ENCODE results near the gene TPSAB1.
"Not testable (repeated sequence)": the region's sequence is repeated elsewhere in the genome, so short reads cannot be mapped to it uniquely, and the experiment has no call there.

Gene TPSAB1

DNA sequence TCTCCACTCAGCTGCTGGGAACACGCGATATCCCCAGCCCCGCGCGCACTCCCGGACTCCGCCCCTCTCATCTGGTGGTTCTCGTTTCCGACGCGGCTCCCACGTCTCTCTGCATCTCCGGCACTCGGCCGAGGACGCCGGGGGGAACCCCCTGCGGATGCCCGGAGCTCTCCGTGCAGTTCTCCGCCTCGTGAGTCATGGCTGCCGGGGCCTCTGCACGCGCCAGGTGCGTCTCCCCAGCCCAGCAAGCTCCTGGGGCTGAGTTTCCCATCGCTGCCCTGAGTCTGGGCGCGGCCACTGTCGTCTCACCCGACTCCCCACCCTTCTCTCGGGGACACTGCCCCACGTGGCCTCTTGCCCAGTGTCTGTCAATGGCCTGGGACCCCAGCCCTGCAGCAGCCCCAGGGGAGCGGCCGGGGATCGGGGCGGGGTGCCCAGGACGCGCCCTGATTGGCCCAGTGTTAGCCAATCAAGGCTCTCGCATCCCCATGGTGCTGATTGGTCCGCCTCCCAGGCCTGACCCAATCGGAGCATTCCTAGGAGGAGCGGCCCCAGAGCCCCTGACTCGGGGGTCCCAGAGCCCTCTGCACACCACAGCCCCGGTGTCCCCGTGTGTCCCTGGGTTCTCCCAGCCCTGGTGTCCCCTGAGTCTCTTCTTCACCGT, 13.3 kb downstream of the TPSAB1 start:
- DNase-seq, result not testable (repeated sequence)

DNA sequence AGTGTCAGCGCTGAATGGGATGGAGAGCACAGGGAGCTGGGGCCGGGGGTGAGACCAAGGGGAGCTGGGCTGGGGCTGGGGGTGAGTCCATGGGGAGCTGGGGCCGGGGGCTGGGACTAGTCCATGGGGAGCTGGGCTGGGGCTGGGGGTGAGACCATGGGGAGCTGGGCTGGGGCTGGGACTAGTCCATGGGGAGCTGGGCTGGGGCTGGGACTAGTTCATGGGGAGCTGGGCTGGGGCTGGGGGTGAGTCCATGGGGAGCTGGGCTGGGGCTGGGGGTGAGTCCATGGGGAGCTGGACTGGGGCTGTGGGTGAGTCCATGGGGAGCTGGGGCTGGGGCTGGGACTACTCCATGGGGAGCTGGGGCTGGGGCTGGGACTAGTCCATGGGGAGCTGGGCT, 14.3 kb downstream of the TPSAB1 start:
- DNase-seq, result not testable (repeated sequence)

DNA sequence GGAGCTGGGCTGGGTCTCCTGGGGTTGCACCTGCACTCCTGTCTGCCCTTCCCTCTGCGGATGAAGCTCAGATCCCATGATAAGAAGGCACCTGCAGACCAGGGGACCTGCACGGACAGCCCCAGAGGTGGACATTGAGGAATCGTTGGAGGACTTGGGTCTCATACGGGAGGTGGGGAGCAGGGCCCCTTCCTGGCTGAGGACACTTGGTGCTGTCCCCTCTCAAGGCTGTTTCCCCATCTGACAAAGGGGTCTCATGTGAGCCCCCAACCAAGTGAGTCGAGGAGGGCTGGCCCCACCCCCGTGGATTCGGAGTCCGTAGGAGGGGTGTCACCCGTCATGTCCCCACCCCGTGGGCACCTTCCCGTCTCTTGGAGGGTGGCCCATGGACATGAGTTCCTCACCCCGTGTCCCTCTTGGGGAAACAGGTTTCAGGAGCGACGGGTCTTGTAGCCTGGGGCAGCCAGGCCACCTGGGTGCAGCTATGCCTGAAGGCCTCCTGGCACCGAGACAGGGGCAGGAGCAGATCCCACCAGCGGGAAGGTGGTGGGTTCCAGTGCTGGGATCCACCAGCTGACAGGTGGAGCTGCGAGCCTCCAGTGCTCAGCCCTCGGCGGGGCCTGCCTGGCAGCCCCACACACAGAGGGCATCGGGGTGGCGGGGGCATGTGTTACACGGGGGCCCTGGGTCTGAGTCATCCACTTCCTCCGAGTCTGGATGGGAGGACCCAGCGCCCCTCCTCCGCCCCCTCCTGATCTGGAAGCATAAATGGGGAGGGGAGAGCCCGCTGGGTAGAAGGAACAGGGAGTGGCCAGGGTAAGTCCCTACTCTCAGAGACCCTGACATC, 15.0 kb downstream of the TPSAB1 start, which contains the start of gene TPSD1:
Gene TPSD1, plus strand, starts transcription at position 794 of the 847 bp plus-strand sequence. CDS start 212 bp downstream, outside the sequence.
- DNase-seq, result not testable (repeated sequence)

DNA sequence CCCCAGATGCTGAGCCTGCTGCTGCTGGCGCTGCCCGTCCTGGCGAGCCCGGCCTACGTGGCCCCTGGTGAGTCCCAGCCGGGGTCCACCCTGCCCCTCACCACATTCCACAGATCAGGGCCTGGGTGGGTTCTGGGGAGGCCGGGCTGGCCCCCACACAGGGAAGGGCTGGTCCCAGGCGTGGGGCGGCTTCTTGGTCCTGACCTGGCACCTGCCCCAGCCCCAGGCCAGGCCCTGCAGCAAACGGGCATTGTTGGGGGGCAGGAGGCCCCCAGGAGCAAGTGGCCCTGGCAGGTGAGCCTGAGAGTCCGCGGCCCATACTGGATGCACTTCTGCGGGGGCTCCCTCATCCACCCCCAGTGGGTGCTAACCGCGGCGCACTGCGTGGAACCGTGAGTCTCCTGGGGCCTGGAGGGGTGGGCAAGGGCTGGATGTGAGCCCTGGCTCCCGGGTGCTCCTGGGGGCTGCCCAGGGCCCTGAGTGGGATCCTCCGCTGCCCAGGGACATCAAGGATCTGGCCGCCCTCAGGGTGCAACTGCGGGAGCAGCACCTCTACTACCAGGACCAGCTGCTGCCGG, 15.9 kb downstream of the TPSAB1 start:
- DNase-seq, result not testable (repeated sequence)

DNA sequence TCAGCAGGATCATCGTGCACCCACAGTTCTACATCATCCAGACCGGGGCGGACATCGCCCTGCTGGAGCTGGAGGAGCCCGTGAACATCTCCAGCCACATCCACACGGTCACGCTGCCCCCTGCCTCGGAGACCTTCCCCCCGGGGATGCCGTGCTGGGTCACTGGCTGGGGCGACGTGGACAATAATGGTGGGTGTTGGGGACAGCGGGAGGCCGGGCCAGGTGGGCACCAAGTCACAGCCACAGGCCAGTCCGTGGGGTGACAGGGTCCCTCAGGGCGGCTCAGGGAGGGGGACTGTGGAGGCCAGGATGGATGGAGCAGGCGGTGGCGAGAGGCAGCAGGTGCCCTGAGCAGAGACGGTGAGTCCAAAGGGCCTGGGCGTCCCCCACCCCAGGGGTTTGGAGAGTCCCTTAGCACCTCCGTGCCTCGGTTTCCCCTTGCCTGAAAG, 16.4 kb downstream of the TPSAB1 start:
- no peak for DNase-seq

DNA sequence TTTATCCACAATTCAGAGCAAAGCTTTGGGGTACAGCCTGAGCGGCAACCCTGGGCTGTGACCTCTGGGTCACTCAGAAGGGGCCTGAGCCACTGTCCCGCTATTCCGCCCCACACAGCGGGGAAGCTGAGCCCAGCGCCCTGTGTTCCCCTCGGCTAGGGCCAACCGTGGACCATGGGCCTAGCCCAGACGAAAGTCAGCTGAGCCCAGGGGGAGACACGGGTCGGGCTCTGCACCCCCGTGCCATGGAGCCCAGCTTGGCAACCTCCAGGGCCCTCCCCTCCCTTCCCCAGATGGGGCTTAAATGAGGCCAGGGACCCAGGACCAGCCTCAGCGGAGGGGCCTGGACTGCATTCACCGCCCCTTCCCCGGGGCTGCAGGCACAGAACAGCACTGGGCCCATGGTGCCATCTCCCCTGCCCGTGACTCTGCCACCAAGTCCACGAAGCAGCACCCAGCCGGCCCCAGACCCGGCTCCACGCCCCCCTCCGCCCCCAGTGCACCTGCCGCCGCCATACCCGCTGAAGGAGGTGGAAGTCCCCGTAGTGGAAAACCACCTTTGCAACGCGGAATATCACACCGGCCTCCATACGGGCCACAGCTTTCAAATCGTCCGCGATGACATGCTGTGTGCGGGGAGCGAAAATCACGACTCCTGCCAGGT, 17.2 kb downstream of the TPSAB1 start:
- no peak for DNase-seq

DNA sequence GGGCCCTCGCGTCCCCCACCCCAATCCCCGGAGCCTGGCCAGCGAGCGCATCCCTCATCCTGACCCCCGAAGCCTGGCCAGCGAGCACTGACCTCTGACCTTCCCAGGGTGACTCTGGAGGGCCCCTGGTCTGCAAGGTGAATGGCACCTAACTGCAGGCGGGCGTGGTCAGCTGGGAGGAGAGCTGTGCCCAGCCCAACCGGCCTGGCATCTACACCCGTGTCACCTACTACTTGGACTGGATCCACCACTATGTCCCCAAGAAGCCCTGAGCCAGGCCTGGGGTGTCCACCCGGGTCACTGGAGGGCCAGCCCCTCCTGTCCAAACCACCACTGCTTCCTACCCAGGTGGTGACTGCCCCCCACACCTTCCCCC, 17.7 kb downstream of the TPSAB1 start:
- DNase-seq, result no peak

DNA sequence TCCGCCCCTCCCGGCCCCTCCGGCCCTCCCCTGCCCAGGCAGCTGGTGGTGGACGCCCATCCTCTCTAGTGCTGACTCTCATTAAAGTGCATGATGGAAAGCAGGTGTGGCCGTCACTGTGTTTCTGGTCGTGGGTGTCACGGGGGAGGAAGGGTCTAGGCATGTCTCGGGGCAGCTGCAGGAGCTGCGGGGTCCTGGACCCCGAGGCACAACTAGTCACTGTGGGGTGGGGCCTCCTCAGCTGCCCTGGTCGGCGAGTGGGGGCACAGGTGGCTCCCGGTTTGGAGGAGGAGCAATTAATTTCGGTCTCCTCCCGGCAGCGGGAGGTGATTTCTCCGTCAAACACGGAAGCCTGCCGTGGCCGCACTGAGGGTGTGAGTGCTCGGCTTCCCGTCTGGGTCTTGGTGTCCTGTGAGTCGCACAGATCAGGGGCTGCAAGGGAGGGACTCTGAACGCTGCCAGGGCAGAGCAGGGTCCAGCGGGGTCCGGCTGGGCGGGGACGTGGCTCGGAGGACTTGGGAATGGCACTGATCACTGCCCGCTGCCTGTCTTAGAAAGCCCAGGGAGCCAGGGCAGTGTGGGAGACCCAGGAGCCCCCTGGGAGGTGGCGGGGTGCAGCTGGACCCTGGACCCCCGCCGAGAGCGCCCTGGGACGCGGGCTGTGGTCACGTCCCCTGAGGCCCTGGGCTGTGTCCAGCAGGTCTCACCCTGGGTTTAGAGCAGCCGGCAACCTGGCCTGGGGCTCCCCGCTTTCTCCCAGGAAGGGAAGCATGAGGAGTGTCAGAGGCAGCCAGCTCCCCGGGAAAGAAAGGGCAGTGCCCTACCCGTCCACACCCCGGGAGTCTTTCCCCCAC, 18.6 kb downstream of the TPSAB1 start:
- peak; percentile 40 for DNase-seq

DNA sequence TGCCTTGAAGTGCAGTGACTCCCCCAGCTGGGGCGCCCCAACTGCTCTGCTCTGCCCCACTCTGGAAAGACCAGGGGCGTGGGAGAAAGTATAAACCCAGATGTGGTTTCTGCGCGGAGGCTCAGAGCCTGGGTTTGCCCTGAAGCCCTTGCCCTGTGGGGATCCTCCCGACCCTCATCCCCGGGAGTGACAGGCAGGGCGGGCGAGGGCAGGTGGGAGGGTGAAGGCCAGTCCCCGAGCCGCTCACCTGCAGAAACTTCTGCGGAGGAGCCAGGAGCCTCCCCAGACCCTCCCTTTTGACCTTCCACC, 19.2 kb downstream of the TPSAB1 start:
- no peak for DNase-seq

DNA sequence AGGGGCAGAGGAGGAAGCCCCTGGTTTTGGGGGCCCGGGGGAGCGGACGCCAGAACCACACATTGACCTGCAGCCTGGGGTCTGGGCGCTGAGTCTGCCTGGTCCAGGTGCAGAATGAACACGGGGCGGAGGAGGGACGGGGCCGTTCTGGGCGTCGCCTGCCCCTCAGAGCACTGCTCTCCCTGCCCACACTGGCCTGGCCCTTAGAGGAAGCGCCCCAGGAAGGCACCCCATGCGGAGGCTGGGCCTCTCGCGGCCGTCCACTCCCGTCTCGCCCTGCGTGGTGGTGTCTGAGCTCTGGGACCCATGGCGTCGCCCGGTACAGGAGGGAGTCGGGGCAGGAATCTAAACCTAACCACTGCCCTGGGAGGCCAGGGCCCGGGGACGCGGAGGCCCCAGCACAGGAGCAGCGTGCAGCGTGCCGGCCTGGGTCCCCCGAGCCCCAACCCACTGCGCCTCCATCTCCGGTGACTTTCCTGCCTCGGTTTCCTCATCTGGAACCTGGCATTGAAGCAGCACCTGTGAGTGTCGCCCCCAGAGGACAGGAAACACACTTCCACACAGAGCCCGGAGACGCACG, 19.7 kb downstream of the TPSAB1 start:
- DNase-seq, result no peak

DNA sequence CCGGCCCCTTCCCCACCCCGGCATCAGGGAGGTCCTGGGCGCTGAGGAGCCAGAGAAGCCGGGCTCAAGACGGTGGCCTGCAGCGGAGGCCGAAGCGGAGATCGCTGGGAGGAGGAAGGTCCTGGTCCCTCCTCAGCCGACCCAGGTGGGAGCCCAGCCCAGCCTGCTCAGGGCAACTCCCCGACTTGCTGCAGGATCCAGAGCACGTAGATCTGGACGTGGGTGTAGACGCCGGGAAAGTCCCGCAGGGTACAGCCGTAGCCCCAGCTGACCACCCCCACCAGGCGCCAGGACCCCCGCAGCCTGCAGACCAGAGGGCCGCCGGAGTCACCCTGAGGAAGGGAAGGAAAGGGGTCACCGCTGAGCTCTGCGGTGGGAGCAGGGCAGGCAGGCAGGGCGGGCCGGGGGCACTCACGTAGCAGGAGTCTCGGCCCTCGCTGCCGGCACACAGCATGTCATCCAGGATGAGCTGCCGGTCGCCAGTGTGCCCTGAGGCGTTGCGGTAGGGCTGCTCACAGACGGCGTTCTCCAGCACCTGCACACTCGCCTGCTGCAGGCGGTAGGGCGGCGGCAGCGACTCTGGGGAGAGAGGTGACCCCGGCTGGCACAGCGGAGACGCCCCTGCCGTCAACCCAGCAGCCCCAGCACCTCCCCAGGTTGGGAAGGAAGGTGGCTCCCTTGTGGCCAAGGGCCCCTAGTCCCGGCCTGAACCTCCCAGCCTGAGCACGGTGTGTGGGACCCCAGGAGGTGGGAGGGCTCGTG, 20.8 kb downstream of the TPSAB1 start:
- DNase-seq, result peak; percentile 60

DNA sequence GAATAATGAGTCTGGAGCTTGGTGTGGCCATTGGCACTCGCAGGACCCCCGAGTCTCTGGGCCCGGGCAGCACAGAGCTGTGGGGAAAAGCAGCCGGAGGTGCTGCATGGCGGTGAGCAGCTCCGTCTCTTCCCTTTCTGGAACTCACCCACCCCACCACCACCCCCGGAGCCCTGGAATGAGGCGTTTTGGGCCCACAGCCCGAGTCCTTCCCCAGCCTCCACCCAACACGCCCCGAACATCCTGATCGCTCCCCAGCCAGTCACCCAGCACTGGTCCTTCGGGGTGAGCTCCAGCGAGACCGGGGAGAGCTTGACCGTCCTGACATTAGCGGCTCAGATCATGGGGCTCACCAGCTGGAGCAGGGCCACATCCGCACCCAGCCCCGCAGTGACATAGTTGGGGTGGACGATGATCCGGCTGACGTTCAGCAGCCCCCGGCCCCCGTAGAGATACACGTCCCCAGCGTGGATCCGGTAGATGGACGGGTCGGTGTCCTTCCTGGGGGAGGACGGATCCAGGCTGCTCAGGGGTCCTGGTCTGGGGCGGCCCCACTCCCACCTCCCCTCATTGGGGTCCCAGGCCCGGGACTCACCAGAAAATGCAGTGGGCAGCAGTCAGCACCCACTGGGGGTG, 21.8 kb downstream of the TPSAB1 start:
- DNase-seq, result no peak

DNA sequence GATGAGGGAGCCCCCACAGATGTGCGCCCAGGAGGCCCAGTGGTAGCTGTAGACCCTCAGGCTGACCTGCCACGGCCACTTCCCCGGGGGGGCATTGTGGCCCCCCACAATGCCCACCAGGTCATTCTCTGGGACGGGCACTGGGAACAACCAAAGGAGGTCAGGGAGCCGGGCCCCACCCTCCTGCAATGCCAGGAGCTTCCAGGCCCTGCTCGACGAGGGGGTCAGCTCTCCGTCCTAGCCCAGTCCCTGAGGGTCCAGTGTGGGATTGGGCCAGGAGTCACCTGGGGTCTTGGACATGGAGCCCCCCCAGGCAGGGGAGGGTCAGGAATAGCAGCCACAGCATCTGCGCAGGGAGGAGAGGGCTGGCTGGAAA, 22.3 kb downstream of the TPSAB1 start:
- DNase-seq, result no peak

DNA sequence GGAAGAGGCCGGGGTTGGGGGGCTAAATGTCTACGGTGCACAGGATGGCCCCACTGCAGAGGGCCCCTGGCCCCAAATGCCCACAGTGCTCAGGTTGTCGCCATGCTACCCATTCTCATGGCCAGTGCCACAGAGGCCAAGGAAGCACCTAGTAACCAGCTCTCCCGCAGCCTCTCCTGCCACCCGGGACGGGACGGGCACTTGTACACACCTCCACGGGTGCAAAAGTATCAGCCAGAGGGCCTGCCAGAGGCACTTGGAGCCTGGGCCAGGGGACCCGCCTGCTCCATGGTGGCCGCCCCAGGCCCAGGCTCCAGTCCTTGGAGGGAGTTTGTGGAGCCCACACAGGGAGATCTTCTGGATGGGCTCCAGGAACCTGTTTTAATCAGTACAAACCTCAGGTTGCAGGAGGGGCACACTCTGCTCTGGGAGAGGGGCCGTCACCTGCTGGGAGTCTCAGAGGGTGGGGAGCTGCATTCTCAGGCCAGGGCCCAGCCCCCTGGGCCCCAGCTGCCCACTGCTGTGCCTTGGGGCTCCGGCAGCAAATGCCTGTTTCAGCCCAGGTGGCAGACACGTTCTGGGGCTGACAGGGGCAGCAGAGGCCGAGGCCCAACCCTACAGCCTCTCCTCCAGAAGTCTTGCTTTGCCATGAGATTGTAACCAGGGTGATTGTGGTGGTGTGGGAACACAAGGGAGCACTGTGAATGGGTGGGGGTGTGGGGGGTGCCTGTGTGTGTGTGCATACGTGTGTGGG, 23.3 kb downstream of the TPSAB1 start:
- DNase-seq, result no peak

DNA sequence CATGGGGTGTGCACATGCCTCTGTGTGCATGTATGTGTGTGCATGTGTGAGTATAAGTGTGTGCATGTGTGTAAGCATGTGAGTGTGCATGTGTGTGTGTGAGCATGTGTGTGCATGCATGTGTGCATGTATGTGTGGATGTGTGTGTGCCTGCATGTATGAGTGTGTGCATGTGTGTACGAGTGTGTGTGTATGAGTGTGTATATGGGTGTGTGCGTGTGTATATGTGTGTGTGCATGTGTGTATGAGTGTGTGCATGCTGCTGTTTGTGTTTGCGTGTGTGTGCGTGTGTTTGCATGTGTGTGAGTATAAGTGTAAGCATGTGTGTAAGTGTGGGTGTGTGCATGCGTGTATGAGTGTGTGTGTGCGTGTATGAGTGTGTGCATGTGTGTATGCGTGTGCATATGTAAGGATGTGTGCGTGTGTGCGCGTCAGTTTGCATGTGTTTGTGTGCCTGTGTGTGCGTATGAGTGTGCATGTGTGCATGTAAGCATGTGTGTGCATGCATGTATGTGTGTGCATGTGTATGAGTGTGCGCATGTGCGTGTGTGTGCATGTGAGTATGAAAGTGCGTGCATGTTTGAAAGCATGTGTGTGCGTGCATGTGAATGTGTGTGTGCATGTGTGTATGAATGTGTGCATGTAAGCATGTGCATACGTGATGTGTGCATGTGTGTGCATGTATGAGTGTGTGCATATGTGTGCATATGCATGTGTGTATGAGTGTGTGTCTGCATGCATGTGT, 24.0 kb downstream of the TPSAB1 start:
- no peak for DNase-seq

DNA sequence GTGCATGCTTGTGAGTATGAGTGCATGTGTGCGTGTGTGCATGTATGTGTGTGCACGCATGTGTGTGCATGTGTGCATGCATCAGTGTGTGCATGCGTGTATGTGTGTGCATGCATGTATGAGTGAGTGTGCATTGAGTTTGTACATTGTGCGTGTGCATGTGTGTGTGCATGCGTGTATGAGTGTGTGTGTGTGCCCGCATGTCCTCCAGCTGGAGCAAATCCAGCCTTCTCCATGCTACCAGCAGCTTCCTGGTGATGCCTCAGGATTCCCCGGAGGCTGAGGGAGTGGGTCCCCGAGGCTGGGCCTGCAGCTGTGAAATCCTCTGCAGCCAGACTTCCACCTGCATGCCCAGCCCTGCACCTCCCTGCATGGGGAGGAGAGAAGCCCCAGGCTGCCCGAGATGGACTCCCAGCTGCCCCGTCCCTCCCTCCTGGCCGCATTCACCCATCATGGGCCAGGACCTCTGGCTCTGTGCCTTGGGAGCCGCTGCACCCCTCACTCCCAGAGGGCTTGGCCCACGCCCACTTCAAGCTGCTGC, 24.7 kb downstream of the TPSAB1 start:
- DNase-seq, result no peak

DNA sequence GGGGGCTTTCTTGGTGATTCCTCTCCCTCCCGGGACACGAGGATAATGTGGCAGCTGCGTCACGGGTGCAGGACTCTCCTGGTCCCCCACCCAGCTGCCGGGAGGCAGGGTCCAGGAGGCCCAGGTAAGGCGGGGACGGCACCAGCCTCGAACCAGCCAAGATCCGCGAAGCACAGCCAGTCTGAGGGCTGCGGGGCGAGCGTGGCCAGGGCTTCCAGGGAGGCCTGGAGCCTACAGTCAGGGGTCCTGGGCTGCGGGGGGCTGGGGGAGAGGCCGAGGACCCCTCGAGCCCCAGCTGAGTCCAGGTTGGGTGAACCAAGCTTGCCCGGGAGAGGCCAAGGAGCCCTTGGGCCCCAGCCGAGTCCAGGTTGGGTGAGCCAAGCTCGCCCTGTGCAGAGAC, 25.3 kb downstream of the TPSAB1 start:
- DNase-seq, result no peak

DNA sequence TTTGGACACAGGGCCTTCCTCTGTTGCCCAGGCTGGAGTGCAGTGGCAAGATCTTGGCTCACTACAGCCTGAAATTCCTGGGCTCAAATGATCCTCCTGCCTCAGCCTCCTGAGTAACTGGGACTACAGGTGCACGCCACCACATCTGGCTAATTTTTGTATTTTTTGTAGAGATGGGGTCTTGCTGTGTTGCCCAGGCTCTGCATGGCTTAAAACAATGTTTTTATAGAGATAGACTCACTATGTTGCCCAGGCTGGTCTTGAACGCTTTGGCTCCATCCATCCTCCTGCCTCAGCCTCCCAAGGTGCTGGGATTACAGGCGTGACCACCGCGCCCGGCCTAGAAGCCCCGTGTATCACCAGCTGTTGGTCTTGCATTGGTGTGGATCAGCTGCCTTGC, 28.9 kb downstream of the TPSAB1 start:
- DNase-seq, result not testable (repeated sequence)

DNA sequence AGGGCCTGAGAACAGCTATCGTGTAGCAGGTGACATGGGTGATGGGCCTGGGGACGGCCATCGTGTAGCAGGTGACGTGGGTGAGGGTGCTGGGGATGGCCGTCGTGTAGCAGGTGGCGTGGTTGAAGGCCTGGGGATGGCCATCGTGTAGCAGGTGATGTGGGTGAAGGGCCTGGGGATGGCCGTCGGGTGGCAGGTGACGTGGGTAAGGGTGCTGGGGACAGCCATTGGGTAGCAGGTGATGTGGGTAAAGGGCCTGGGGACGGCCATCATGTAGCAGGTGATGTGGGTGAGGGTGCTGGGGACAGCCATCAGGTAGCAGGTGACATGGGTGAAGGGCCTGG, 30.8 kb downstream of the TPSAB1 start:
- no peak for DNase-seq

Measured in retina (tissue), 1 donor.